OCI-LY7 (cell line): ENCODE results near the gene TRIO.

ENCODE experiments used
- CTCF ChIP-seq: fragments of 200-600 bp; sonication (generic); conservative IDR thresholded peaks from 2 replicates; pipeline ENCODE4 v1.5.1; 2014; ENCODE audit warnings: mild to moderate bottlenecking, antibody characterized with exemption, low read length, moderate library complexity, mixed read lengths
- EZH2phosphoT487 ChIP-seq: fragments of 200-600 bp; sonication (generic); IDR thresholded peaks from 2 replicates; pipeline ENCODE4 v1.6.1; 2018; ENCODE audit warnings: low read depth, borderline replicate concordance, mild to moderate bottlenecking, mixed run types, antibody characterized with exemption, low read length, moderate library complexity, mixed read lengths

GRCh38 chr5:14451871-14452270 lies 308.7 kb downstream of the TRIO start:
- TF ChIP-seq CTCF (no peak), EZH2phosphoT487 (no peak)
